ENCODE measurements around the gene PALD1.

PALD1 gene

GRCh38 chr10:70465832-70466231 lies 12.7 kb upstream of the PALD1 start:
- Mint-ChIP-seq H3K9me3 (no peaks in the 10 kb centered on the region), H3K27me3 (ENCODE audit: low read depth) (peaks cover 14% of the 10 kb centered on the region), H3K4me1 (ENCODE audit: low read depth) (no peaks in the 10 kb centered on the region), H3K36me3 (ENCODE audit: low read depth) (no peaks in the 10 kb centered on the region), H3K27ac (no peak overlapping the region), H3K4me3 (no peak overlapping the region)
- DNase-seq (ENCODE audit: low spot score) = no peak

DNA sequence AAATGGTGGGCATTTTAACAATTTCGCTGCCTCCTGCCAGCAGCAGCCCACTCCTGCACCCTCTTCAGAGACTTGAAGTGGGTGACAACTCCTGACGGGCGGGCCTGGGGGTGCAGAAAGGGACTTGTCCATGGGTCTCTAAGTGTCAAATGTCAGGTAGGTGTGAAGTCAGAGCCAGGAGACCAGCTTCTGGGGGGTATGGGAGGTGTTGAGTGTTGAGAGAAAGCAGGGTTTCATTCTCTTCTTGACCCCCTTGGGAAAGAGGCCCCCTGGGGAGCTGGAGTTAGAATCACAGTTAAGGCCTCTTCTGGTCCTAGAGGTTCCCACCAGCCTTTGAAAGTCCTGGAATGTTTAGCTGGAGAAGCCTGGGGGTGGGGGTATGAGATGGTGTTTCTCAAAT lies 11.6 kb upstream of the PALD1 start:
- peaks cover 14% of the 10 kb centered on the region for H3K27me3 Mint-ChIP-seq (ENCODE audit: low read depth)
- no peak overlapping the region for H3K4me3 Mint-ChIP-seq
- no peaks in the 10 kb centered on the region for H3K4me1 Mint-ChIP-seq (ENCODE audit: low read depth)
- no peak overlapping the region for H3K27ac Mint-ChIP-seq
- no peak for DNase-seq (ENCODE audit: low spot score)
- H3K9me3 Mint-ChIP-seq = no peaks in the 10 kb centered on the region
- H3K36me3 Mint-ChIP-seq (ENCODE audit: low read depth) = no peaks in the 10 kb centered on the region

DNA sequence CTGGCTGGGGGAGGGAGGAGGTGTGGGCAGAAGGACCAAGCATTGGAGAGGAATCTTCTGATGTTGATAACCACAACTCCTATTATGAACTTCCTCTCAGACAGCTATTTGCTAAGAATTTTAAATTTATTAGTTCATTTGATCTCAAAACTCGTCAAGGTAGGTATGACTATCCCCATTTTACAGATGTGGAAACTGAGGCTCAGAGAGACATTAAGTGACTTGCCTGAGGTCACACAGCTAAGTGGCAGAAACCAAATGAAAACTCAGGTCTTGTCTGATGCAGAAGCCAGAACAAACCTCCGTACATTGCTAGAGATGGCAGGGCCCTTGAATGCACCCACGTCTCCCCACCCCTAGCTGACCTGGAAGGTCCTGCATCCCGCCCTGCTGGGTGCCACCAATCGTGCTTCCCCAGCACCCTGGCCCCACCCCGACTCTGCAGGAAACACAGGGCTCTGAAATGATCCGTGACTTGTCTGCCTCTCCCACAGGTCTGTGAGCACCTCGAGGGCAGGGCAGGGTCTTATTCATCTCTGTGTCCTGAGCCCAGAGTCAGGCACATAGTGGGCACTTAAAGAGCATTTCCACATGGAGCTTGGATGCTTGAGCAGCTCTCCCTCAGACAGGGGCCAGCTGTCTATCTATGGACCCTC lies 5.6 kb upstream of the PALD1 start:
- Mint-ChIP-seq H3K27ac (no peak overlapping the region), H3K27me3 (ENCODE audit: low read depth) (peaks cover 44% of the 10 kb centered on the region), H3K4me1 (ENCODE audit: low read depth) (peaks cover 13% of the 10 kb centered on the region), H3K9me3 (no peaks in the 10 kb centered on the region), H3K4me3 (no peak overlapping the region), H3K36me3 (ENCODE audit: low read depth) (no peaks in the 10 kb centered on the region)
- no peak for DNase-seq (ENCODE audit: low spot score)

GRCh38 chr10:70474780-70475179 lies 3.8 kb upstream of the PALD1 start:
- peaks cover 20% of the 10 kb centered on the region for H3K4me1 Mint-ChIP-seq (ENCODE audit: low read depth)
- H3K27me3 Mint-ChIP-seq (ENCODE audit: low read depth) = peaks cover 54% of the 10 kb centered on the region
- H3K27ac Mint-ChIP-seq = no peak overlapping the region
- no peak for DNase-seq (ENCODE audit: low spot score)
- no peaks in the 10 kb centered on the region for H3K36me3 Mint-ChIP-seq (ENCODE audit: low read depth)
- no peaks in the 10 kb centered on the region for H3K9me3 Mint-ChIP-seq
- no peak overlapping the region for H3K4me3 Mint-ChIP-seq

DNA sequence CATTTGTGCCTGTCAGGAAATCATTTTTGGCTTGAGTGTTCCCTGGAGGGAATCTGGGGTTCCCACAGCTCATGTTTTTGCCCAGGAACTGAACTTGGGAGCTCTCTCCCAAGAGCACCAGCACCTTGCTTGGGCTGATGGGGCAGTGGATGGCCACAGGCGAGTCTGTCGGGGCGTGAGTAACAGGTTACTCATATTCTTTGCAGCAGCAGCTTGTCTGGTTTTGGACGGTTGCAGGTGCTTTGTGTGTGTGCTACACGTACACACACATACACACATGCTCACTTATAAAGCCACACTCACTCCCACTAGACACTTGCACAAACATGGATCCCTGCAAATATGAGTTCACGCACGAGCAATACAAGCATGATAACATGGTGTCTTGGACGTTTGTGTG lies 2.9 kb upstream of the PALD1 start:
- no peak for DNase-seq (ENCODE audit: low spot score)
- Mint-ChIP-seq H3K9me3 (no peaks in the 10 kb centered on the region), H3K36me3 (ENCODE audit: low read depth) (no peaks in the 10 kb centered on the region), H3K4me3 (no peak overlapping the region), H3K27me3 (ENCODE audit: low read depth) (peaks cover 54% of the 10 kb centered on the region), H3K27ac (no peak overlapping the region), H3K4me1 (ENCODE audit: low read depth) (peaks cover 28% of the 10 kb centered on the region)

DNA sequence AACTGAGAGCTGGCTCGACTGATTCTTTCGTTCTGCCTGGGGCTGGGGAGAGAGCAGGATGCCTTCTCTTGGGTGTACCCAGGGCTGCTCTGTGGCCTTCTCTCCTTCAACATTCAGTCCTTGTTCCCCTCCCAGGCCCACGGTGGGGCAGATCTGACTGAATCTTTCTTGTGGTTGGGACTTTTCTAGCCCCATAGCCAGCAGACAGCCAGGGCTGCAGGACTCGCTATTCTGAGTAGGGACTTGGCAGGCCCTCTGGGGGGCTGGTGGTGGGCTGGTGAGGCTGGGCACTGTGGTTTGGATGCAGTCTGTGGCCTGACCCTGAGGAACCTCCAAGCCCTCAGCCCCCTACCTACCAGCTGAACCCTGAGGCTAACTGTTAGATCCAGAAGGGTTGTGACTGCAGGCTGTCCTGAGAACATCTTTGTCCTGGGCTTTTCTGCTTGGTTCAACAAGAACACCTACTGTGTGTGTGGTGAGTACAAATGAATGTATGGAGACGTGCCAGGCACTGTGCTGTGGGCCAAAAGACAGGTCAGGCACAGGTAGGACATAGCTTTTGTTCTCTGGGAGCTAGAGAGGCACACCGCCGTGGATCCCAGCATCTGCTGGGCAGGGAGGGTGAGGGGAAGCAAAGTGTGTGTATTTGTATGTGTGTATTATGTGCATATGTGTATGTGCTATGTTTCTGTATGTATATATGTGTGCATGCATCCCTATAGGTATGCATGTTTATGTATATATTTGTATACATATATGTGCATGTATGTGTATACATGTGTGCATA lies 2.1 kb upstream of the PALD1 start:
- Mint-ChIP-seq H3K4me3 (peak overlapping the region; percentile 42), H3K9me3 (no peaks in the 10 kb centered on the region), H3K36me3 (ENCODE audit: low read depth) (no peaks in the 10 kb centered on the region), H3K27ac (no peak overlapping the region), H3K4me1 (ENCODE audit: low read depth) (peaks cover 28% of the 10 kb centered on the region), H3K27me3 (ENCODE audit: low read depth) (peaks cover 51% of the 10 kb centered on the region)
- DNase-seq (ENCODE audit: low spot score) = no peak

DNA sequence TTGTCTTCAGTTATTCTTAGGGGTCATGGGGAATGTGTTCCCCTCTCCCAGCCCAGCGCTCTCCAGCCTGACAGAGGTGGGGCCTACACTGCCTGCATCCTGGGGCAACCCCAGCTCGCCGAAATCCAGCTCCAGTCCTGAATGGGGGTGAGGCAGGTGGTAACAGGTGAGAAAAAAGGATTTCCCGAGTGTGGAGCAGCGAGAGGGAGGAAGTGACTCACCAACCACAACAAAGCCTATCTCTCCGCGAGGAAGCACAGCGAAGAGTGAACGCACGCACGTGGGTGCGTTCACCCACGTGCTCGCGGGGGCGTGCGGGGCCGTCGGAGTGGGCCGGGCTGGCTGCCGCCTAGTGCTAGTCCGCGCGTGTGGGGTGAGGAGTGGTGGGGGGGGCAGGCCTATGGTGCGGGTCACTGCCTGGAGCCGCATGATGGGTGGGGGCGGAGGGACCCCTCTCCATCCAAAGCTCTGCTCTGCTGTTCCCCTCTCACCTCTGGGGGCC lies 855 bp upstream of the PALD1 start:
- DNase-seq (ENCODE audit: low spot score) = peak; percentile 74
- peaks cover 28% of the 10 kb centered on the region for H3K4me1 Mint-ChIP-seq (ENCODE audit: low read depth)
- H3K27ac Mint-ChIP-seq = peak overlapping the region; percentile 62

DNA sequence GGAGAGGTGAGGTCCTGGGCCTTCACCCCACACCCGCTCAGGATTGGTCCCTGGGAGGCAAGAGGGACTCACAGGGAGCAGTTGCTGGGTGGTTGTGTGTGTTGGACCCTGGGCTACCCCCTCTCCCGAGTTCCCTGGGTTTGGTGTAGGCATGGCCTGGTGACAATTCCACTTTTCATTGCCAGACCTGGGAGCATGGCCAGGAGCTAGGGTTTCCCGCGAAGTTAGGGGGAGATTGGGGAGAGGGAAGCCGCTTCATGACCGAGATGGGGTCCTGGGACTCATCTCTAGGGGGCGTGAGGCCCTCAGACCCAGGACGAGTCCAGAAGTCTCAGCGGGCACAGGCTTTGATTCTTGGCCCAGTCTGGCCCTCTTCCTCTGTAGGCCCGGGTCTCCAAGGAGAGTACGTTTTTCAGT lies 606 bp downstream of the PALD1 start:
- H3K36me3 Mint-ChIP-seq (ENCODE audit: low read depth) = no peaks in the 10 kb centered on the region
- H3K27ac Mint-ChIP-seq = no peak overlapping the region
- H3K9me3 Mint-ChIP-seq = no peaks in the 10 kb centered on the region
- H3K4me3 Mint-ChIP-seq = peak overlapping the region; percentile 69
- H3K4me1 Mint-ChIP-seq (ENCODE audit: low read depth) = peaks cover 28% of the 10 kb centered on the region
- no peak for DNase-seq (ENCODE audit: low spot score)
- peaks cover 51% of the 10 kb centered on the region for H3K27me3 Mint-ChIP-seq (ENCODE audit: low read depth)

More for the DNA sequence above, 855 bp upstream of the PALD1 start:
- peak overlapping the region; percentile 74 for H3K4me3 Mint-ChIP-seq
- H3K27me3 Mint-ChIP-seq (ENCODE audit: low read depth) = peaks cover 51% of the 10 kb centered on the region
- no peaks in the 10 kb centered on the region for H3K9me3 Mint-ChIP-seq
- no peaks in the 10 kb centered on the region for H3K36me3 Mint-ChIP-seq (ENCODE audit: low read depth)

- H3K4me3 Mint-ChIP-seq = peak overlapping the region; percentile 69
- no peaks in the 10 kb centered on the region for H3K36me3 Mint-ChIP-seq (ENCODE audit: low read depth)
- H3K4me1 Mint-ChIP-seq (ENCODE audit: low read depth) = peaks cover 28% of the 10 kb centered on the region
- DNase-seq (ENCODE audit: low spot score) = no peak
- H3K27me3 Mint-ChIP-seq (ENCODE audit: low read depth) = peaks cover 46% of the 10 kb centered on the region
- no peak overlapping the region for H3K27ac Mint-ChIP-seq
- H3K9me3 Mint-ChIP-seq = no peaks in the 10 kb centered on the region
Observed at GRCh38 chr10:70479626-70480238, 1.2 kb downstream of the PALD1 start.

GRCh38 chr10:70480239-70480861 lies 1.8 kb downstream of the PALD1 start:
- Mint-ChIP-seq H3K9me3 (no peaks in the 10 kb centered on the region), H3K4me1 (ENCODE audit: low read depth) (peaks cover 28% of the 10 kb centered on the region), H3K36me3 (ENCODE audit: low read depth) (no peaks in the 10 kb centered on the region), H3K4me3 (peak overlapping the region; percentile 69), H3K27ac (no peak overlapping the region), H3K27me3 (ENCODE audit: low read depth) (peaks cover 40% of the 10 kb centered on the region)
- DNase-seq (ENCODE audit: low spot score) = no peak

DNA sequence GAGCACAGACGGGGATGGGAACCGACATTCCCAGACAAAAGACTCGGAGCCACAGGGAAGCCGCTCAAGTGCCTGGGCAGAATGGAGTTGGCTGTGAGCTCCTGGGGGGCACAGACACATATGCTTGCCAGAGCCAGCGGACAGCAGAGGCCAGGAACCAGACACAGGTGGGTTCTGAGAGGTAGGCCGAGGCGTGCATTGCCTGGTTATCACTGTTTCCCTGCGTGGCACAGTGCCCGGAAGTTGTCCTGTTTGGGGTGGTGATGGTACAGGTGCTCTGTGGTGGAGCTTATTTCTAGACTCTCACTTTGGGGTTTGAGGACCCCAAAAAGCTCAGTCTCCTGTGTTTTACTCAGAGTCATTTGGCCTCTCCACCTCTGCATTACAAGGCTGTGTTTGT lies 2.5 kb downstream of the PALD1 start:
- DNase-seq (ENCODE audit: low spot score) = no peak
- Mint-ChIP-seq H3K9me3 (no peaks in the 10 kb centered on the region), H3K4me1 (ENCODE audit: low read depth) (peaks cover 28% of the 10 kb centered on the region), H3K27me3 (ENCODE audit: low read depth) (peaks cover 33% of the 10 kb centered on the region), H3K36me3 (ENCODE audit: low read depth) (no peaks in the 10 kb centered on the region), H3K27ac (no peak overlapping the region), H3K4me3 (no peak overlapping the region)

DNA sequence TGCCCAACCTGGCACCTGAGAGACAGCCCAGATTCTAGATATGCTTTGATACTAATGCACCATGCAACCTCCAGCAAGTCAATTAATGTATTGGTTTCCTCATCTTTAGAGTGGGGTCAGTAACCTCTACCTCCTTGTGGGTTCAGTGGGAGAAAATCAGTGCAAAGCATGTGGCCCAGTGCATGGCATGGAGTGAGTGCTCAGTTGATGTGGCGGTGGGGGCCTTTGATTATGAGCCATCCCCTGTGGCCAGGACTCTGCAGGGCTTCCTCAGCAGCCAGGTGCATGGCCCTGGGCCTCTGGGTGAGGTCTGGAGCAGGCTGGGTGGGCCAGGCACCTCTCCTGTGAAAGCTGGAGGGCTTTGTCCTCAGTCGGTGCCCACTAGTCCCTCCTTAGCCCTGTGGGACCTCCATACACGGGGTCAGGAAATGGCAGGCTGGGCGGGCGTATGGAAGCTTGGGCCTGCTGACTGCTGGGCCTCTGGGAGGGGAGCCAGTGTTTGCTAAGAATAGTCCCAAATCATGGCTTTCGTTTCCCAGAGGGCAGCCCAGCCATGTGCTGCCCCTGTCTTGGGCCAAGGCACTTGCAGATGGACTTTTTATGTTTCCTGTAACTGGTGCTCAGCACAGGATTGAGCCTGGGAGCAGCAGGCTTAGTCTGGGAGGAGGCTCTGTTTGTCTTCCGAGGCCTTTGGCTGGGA lies 3.4 kb downstream of the PALD1 start:
- Mint-ChIP-seq H3K4me1 (ENCODE audit: low read depth) (peaks cover 23% of the 10 kb centered on the region), H3K4me3 (no peak overlapping the region), H3K36me3 (ENCODE audit: low read depth) (no peaks in the 10 kb centered on the region), H3K27ac (no peak overlapping the region), H3K27me3 (ENCODE audit: low read depth) (peaks cover 24% of the 10 kb centered on the region), H3K9me3 (no peaks in the 10 kb centered on the region)
- DNase-seq (ENCODE audit: low spot score) = no peak

GRCh38 chr10:70482982-70483760 lies 4.6 kb downstream of the PALD1 start:
- Mint-ChIP-seq H3K36me3 (ENCODE audit: low read depth) (no peaks in the 10 kb centered on the region), H3K27me3 (ENCODE audit: low read depth) (peaks cover 14% of the 10 kb centered on the region), H3K27ac (no peak overlapping the region), H3K4me1 (ENCODE audit: low read depth) (peaks cover 15% of the 10 kb centered on the region), H3K9me3 (no peaks in the 10 kb centered on the region), H3K4me3 (no peak overlapping the region)
- no peak for DNase-seq (ENCODE audit: low spot score)

Measured in T-helper 2 cell treated with Interferon-gamma antibody and Interleukin-4, amounts not matched to agents 5 μg/mL and 100 μg/mL, for 36 hours (primary cell).